Left colon (tissue), 2 donors: Measurements from ENCODE around the gene TRIP10. TPM values are rescaled to one million over a fixed set of nuclear protein-coding genes. Genes with fewer than 3 reads are reported as not detected.
"Not testable (repeated sequence)": the region's sequence is repeated elsewhere in the genome, so short reads cannot be mapped to it uniquely, and the experiment has no call there.

Experiments used
- ATAC-seq: fragments of 200-7000 bp; cut with Tn5 transposase; one replicate; pipeline ENCODE4 v1.9.1; 2020; ENCODE audit warnings: mild to moderate bottlenecking, moderate library complexity
- DNase-seq, 2 donors: peaks; one replicate each; pipeline ENCODE4 v3.0.0-alpha.2; 2020
- intact Hi-C, 2 donors: fragments of 100-400 bp; cut with DNase I in 1 of 2; cut with micrococcal nuclease in 1 of 2; formaldehyde crosslinking; loops; one replicate each; pipeline versions ENCODE4 v1.11.2 to v1.14.0; 2022; cut with DNase I, micrococcal nuclease
- total RNA-seq, 2 donors: library from RNA; stranded (reverse); fragmentation: NEBNext Ultra II Directional; extraction: Animal tissue kit (Norgen Biotek cat#: 25700); gene quantifications; one replicate each; pipeline ENCODE4 v1.2.1, GENCODE V29; 2021
- donor health status: DM: no; HTN: no; CAD: no.
- donor health status: DM: yes; HTN: yes; CAD: no.

Gene TRIP10
- total RNA-seq, 2 donors from 2014 or later = 73.6 to 73.9 TPM

GRCh38 chr19:6736917-6737283 is 2.6 kb upstream of the TRIP10 start:
- intact Hi-C loops = no loop called here
- no peak for ATAC-seq

GRCh38 chr19:6737284-6737872 is 2.1 kb upstream of the TRIP10 start, which contains the start of gene GPR108:
TSS of gene GPR108 (minus strand) at chr19:6737580. CDS start at chr19:6737576, 4 bp downstream.
- DNase-seq = peak; percentile 99 to 100
- ATAC-seq = peak; percentile 64
- intact Hi-C loops = no loop called here

More at GRCh38 chr19:6736917-6737283, 2.6 kb upstream of the TRIP10 start:
- DNase-seq = no peak

DNA sequence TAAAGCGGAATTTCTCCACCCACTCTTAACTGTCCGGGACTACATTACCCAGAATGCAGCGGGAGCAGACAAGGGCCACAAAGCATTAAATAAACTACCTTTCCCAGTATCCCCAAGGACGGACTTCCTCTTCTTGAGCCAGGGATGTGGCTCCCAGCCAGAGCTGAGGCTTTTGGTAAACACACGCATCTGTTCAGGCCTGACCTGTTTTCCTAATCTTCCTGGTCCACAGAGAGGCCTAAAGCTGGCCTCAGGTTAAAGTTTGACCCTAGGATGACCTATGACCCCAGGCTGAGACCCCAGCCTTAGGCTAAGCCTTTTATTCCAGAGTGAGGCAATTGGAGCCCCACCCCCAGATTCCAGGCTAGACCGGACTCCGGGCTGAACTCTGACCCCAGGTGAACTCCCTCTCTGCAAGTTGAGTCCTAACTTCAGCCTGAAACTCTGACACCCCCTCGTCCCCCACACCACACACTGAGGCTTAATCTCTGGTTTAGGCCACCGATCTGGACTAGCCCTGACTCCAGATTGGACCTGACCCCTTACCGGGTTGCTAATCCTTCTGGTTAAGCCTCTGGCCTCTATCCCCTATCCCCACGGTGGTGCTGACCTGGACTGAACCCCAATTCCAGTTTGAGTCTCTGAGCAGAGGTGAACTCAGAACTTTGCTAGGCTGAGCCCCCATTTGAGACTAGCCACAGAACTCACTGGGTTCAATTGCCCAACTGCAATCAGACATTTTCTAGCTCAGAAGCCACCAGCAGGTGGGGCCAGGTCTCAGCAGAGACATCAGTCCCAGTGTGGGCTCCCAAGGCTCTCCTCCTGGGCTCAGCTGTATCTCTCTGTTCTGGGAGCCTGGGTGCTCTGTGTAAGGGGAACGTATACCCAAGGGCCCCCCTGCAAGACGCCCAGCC is 1.4 kb upstream of the TRIP10 start:
- intact Hi-C loops = no loop called here
- peak; percentile 47 for ATAC-seq
- DNase-seq = peak; percentile 96 to 99

DNA sequence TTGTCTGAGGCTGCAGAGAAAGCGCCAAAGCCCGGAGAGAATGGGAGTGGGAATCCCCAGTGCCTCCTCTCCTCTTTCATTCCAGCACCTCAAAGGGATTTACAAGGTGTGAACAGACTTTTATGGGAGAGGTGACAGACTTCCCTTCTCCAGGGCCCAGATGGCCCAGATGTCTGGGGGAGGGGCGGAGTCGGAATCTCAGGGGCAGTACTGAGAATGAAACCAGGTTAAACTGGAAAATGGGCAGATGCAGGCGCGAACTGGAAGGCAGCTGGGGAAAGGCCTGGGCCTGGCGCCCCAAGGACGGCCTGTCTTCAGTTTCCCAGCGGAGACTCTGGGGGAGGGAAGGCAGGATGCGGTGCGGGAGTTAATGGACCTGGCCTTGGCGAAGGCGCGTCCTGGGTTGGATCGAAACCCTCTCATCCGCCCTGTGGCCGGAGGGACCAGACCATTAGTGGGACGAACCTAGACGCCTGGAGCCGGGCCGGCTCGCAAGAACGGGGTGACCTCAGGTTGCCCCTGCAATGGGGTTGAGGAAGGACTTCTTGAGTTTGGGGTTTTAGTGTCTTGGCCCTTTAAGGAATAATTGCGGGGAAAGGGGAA is 592 bp upstream of the TRIP10 start:
- DNase-seq (peak; percentile 80 to 86), ATAC-seq (peak; percentile 19)
- intact Hi-C loops = no loop called here

DNA sequence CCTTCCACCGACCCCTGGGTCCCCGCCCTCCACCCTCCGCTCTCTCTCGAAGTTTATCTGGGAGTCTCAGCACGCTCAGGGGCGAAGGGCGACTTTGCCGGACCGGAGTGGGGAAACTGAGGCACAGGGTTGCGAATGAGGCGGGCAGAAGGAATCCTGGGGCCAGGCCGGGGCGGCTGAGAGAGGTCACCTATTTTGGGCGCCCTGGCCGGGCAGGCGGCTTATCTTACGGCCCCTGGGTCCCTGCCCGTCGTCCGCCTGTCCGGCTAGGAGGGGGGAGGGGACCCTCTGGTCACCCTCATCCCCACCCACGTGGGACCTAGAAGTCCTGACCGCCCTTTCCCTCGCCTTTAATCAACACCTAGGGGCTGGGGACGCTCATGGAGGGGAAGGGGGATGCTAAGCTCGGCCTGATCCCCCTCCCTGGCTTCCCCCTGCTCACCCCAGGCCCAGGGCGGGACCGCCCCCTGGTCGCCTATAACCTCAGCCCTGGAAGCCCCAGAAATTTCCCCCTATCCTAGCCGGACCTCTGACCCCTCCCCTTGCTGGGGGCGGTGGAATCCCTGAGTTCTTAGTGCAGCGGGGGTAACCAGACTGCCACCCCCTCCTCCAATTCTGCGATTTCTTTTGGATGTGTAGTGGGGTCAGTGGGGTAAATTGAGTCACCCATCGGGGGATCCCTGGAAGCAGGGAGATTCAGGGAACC is 556 bp downstream of the TRIP10 start:
- ATAC-seq (no peak), DNase-seq (peak; percentile 60 to 72)
- intact Hi-C loops = loop anchor here in 1 of 2 donors (10.0 kb wide), 1 partner anchor 115 kb away; no protein-coding TSS in a partner anchor

DNA sequence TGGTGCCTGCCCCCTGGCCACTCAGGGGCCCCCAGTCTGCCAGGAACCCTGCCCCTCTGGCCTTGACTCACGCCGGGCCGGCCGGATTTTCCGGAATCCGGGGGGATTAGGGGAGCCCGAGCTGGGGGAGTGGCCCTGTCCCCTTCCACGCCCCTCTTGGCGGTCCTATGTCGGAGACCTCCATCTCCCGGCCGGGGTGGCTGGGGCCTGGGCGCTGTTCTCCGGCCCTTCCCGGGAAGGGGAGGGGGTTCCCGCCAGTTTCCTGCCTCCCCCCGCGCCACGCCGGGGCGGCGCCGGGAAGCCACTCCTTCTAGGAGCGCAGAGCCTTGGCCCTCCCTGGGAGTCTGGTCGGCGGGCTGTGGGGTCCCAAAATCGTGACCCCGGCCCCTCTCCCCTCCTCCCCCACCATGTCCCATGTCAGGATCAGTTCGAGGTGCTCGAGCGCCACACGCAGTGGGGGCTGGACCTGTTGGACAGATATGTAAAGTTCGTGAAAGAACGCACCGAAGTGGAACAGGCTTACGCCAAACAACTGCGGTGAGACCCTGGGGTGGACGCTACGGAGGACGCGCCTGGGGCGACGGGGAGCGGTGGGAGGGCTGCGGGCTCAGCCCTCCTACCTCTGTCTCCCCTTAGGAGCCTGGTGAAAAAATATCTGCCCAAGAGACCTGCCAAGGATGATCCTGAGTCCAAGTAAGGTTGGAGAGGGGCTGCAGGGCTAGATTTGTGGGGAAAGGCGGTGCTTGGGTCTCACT is 1.3 kb downstream of the TRIP10 start:
- intact Hi-C loops = loop anchor here in 1 of 2 donors (10.0 kb wide), 1 partner anchor 114 kb away; no protein-coding TSS in a partner anchor
- ATAC-seq (no peak), DNase-seq (peak; percentile 69 to 73)

- ATAC-seq (no peak), DNase-seq (no peak)
These were observed 3.6 kb downstream of the TRIP10 start for GRCh38 chr19:6743066-6743465.

GRCh38 chr19:6743714-6744380 is 4.4 kb downstream of the TRIP10 start:
- no peak for ATAC-seq
- no peak for DNase-seq
- intact Hi-C loops = loop anchor here in 1 of 2 donors (10.0 kb wide), 1 partner anchor 111 kb away; no protein-coding TSS in a partner anchor

More at GRCh38 chr19:6743066-6743465, 3.6 kb downstream of the TRIP10 start:
- intact Hi-C loops = loop anchor here in 1 of 2 donors (10.0 kb wide), 1 partner anchor 112 kb away; no protein-coding TSS in a partner anchor

- DNase-seq (peak; percentile 86 to 87), ATAC-seq (peak; percentile 72)
- intact Hi-C loops = loop anchor here in 1 of 2 donors (10.0 kb wide), 1 partner anchor 110 kb away; no protein-coding TSS in a partner anchor
These were observed 5.2 kb downstream of the TRIP10 start for GRCh38 chr19:6744381-6745301.

DNA sequence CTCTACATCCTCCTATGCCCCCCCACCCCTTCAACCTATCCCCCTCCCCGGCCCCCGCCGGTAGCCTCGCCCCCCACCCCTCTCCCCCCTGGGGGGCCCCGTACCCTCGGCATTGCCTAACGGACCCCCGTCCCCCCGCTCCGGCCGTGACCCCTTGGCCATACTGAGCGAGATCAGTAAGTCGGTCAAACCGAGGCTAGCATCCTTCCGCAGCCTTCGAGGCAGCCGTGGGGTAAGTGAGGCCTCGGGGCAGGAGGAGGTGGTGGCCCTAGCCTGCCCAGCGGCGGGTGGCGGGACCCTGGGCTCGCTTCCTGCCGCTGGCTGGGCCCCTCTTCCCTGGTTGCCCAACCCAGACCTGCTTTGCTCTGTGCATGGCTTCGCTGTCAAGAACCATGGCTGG is 6.5 kb downstream of the TRIP10 start:
- no peak for ATAC-seq
- intact Hi-C loops = loop anchor here in 1 of 2 donors (10.0 kb wide), 1 partner anchor 109 kb away; no protein-coding TSS in a partner anchor
- no peak for DNase-seq

DNA sequence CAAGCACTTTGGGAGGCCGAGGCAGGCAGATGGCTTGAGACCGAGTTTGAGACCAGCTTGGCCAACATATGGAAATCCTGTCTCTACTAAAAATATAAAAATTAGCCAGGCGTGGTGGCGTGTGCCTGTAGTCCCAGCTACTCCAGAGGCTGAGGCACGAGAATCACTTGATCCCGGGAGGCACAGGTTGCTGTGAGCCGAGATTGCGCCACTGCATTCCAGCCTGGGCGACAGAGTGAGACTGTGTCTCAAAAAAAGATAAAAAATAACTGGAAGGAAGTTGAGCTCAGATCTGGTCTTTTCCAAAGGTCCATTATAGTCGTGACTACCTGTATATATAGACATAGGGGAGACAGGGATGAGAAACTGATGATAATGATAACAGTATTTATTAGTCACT is 9.1 kb downstream of the TRIP10 start:
- DNase-seq = not testable (repeated sequence)

DNA sequence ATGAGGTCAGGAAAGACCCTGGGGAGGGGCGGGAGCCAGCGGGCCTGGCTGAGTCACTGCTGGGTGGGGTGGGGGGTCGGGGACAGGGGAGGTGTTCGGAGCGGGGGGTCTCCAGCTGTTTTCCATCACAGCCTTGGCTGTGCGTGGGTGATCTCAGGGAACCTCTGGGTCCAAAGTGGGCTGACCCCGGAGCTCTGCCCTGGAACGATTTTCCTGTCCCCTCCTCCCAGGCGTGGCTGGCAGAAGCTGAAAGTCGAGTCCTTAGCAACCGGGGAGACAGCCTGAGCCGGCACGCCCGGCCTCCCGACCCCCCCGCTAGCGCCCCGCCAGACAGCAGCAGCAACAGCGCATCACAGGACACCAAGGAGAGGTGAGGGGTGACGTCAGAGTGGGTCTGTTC is 10.6 kb downstream of the TRIP10 start:
- intact Hi-C loops = no loop called here
- DNase-seq (peak in 1 of 2 donors; percentile 38), ATAC-seq (no peak)

More for the DNA sequence above, 9.1 kb downstream of the TRIP10 start:
- intact Hi-C loops = loop anchor here in 1 of 2 donors (10.0 kb wide), 1 partner anchor 106 kb away; no protein-coding TSS in a partner anchor
- not testable (repeated sequence) for ATAC-seq

DNA sequence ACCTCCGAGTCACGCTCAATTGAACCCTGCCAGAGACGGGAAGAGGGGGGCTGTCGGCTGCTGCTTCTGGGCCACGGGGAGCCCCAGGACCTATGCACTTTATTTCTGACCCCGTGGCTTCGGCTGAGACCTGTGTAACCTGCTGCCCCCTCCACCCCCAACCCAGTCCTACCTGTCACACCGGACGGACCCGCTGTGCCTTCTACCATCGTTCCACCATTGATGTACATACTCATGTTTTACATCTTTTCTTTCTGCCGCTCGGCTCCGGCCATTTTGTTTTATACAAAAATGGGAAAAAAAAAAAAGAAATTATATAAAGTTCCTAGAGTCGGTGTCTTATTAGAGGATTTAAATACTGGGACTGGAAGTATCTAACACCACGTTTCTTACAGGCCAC is 11.7 kb downstream of the TRIP10 start:
- DNase-seq = no peak
- intact Hi-C loops = no loop called here
- ATAC-seq = no peak

- ATAC-seq (peak; percentile 74), DNase-seq (peak; percentile 84 to 89)
- intact Hi-C loops = no loop called here
These were observed 13.0 kb downstream of the TRIP10 start for GRCh38 chr19:6752256-6753177.
